ENCODE data around the gene CNIH3. TPM values are rescaled to one million over a fixed set of nuclear protein-coding genes. Genes with fewer than 3 reads are reported as not detected.

Gene CNIH3
- total RNA-seq, 1 donor from 2014 or later = 2.5 TPM

GRCh38 chr1:224762046-224762445 is 145.9 kb downstream of the CNIH3 start:
- peaks cover 17% of the 10 kb centered on the region for H3K4me1 Mint-ChIP-seq
- peaks cover 14% of the 10 kb centered on the region for H3K9me3 Mint-ChIP-seq
- H3K4me2 ChIP-seq = no peak overlapping the region

GRCh38 chr1:224762701-224763100 is 146.6 kb downstream of the CNIH3 start:
- H3K9me3 ChIP-seq (ENCODE audit: low read depth) = peaks cover 10% of the 10 kb centered on the region
- no peaks in the 10 kb centered on the region for H3K79me2 ChIP-seq (ENCODE audit: low read depth)
- peaks cover 6% of the 10 kb centered on the region for H3K36me3 Mint-ChIP-seq
- peaks cover 16% of the 10 kb centered on the region for H3K4me1 ChIP-seq
- peaks cover 14% of the 10 kb centered on the region for H3K9me3 Mint-ChIP-seq
- H3K4me3 ChIP-seq = no peak overlapping the region
- peaks cover 24% of the 10 kb centered on the region for H3K4me1 Mint-ChIP-seq
- H3K36me3 ChIP-seq = no peaks in the 10 kb centered on the region
- no peak for DNase-seq (ENCODE audit: low spot score)
- H3K27ac ChIP-seq = no peak overlapping the region
- H3K9ac ChIP-seq = no peak overlapping the region
- no peak overlapping the region for H2AFZ ChIP-seq (replicated peaks)
- H4K20me1 ChIP-seq (ENCODE audit: low read depth) = no peaks in the 10 kb centered on the region
- H3F3A ChIP-seq (ENCODE audit: low read depth) = no peaks in the 10 kb centered on the region
- TF ChIP-seq CTCF (IDR thresholded peaks at IDR 0.05) (no peak), EZH2 (IDR thresholded peaks at IDR 0.05) (no peak), EZH2phosphoT487 (IDR thresholded peaks at IDR 0.05) (no peak)
- no peak overlapping the region for H3K4me3 Mint-ChIP-seq
- no peak overlapping the region for H3K27ac Mint-ChIP-seq
- H3K4me2 ChIP-seq = no peak overlapping the region
- peaks cover 2% of the 10 kb centered on the region for H3K27me3 Mint-ChIP-seq (ENCODE audit: insufficient read depth, low read depth)
- no peaks in the 10 kb centered on the region for H3K27me3 ChIP-seq

More at GRCh38 chr1:224762046-224762445, 145.9 kb downstream of the CNIH3 start:
- Histone ChIP-seq H3K9me3 (ENCODE audit: low read depth) (peaks cover 10% of the 10 kb centered on the region), H3K4me1 (peaks cover 10% of the 10 kb centered on the region), H3K36me3 (no peaks in the 10 kb centered on the region), H2AFZ (replicated peaks) (no peak overlapping the region), H3K4me3 (no peak overlapping the region), H4K20me1 (ENCODE audit: low read depth) (no peaks in the 10 kb centered on the region), H3F3A (ENCODE audit: low read depth) (no peaks in the 10 kb centered on the region), H3K27me3 (no peaks in the 10 kb centered on the region), H3K79me2 (ENCODE audit: low read depth) (no peaks in the 10 kb centered on the region), H3K27ac (no peak overlapping the region), H3K9ac (no peak overlapping the region)
- TF ChIP-seq CTCF (IDR thresholded peaks at IDR 0.05) (no peak), EZH2 (IDR thresholded peaks at IDR 0.05) (no peak), EZH2phosphoT487 (IDR thresholded peaks at IDR 0.05) (no peak)
- DNase-seq (ENCODE audit: low spot score) = no peak
- Mint-ChIP-seq H3K4me3 (no peak overlapping the region), H3K27ac (no peak overlapping the region), H3K36me3 (peaks cover 6% of the 10 kb centered on the region), H3K27me3 (ENCODE audit: insufficient read depth, low read depth) (peaks cover 2% of the 10 kb centered on the region)

GRCh38 chr1:224763126-224763775 is 147.1 kb downstream of the CNIH3 start:
- Mint-ChIP-seq H3K4me1 (peaks cover 25% of the 10 kb centered on the region), H3K4me3 (no peak overlapping the region), H3K9me3 (peaks cover 12% of the 10 kb centered on the region), H3K27me3 (ENCODE audit: insufficient read depth, low read depth) (peaks cover 2% of the 10 kb centered on the region), H3K36me3 (peaks cover 6% of the 10 kb centered on the region), H3K27ac (no peak overlapping the region)
- Histone ChIP-seq H3K4me3 (no peak overlapping the region), H3K4me1 (peaks cover 22% of the 10 kb centered on the region), H3K79me2 (ENCODE audit: low read depth) (no peaks in the 10 kb centered on the region), H3K9ac (no peak overlapping the region), H3F3A (ENCODE audit: low read depth) (no peaks in the 10 kb centered on the region), H3K27me3 (no peaks in the 10 kb centered on the region), H3K36me3 (no peaks in the 10 kb centered on the region), H3K27ac (no peak overlapping the region), H2AFZ (replicated peaks) (no peak overlapping the region), H3K9me3 (ENCODE audit: low read depth) (peaks cover 10% of the 10 kb centered on the region), H4K20me1 (ENCODE audit: low read depth) (no peaks in the 10 kb centered on the region), H3K4me2 (no peak overlapping the region)
- DNase-seq (ENCODE audit: low spot score) = no peak
- TF ChIP-seq EZH2 (IDR thresholded peaks at IDR 0.05) = no peak
- TF ChIP-seq EZH2phosphoT487 (IDR thresholded peaks at IDR 0.05) = no peak
- no peak for TF ChIP-seq CTCF (IDR thresholded peaks at IDR 0.05)
